Left lung (tissue), 10 donors: Measurements from ENCODE around the gene SLC27A3. TPM values are rescaled to one million over a fixed set of nuclear protein-coding genes. Genes with fewer than 3 reads are reported as not detected.

ENCODE experiments used
- ATAC-seq: fragments of 200-7000 bp; cut with Tn5 transposase; one replicate; pipeline ENCODE4 v1.9.1; 2020; ENCODE audit warnings: moderate library complexity
- DNase-seq, 4 donors: peaks; one replicate each; pipeline ENCODE4 v3.0.0-alpha.2; 2013 to 2020
- H3K27ac ChIP-seq, 2 donors: fragments of 200-600 bp; sonication (generic) in 1 of 2; one replicate each; pipeline versions ENCODE4 v1.5.0 to v1.8.0; 2020 to 2021
- H3K27me3 ChIP-seq, 2 donors: fragments of 200-600 bp; sonication (generic) in 1 of 2; one replicate each; pipeline versions ENCODE4 v1.5.0 to v1.8.0; 2020 to 2021
- H3K36me3 ChIP-seq, 2 donors: fragments of 200-600 bp; sonication (generic) in 1 of 2; one replicate each; pipeline versions ENCODE4 v1.5.0 to v1.8.0; 2020 to 2021
- H3K4me1 ChIP-seq, 2 donors: fragments of 200-600 bp; one replicate each; pipeline ENCODE4 v1.8.0; 2021
- H3K4me3 ChIP-seq, 2 donors: fragments of 200-600 bp; sonication (generic) in 1 of 2; one replicate each; pipeline versions ENCODE4 v1.5.0 to v1.8.0; 2020 to 2021; ENCODE audit warnings: mild to moderate bottlenecking in 1 of 2
- H3K9me3 ChIP-seq, 2 donors: fragments of 200-600 bp; sonication (generic) in 1 of 2; one replicate each; pipeline versions ENCODE4 v1.5.0 to v1.8.0; 2020 to 2021
- CTCF ChIP-seq, 2 donors: fragments of 200-600 bp; sonication (generic) in 1 of 2; IDR thresholded peaks; one replicate each; pipeline versions ENCODE4 v1.5.0 to v1.8.0; 2021; ENCODE audit warnings: antibody characterized with exemption in 2 of 2
- intact Hi-C, 2 donors: fragments of 100-400 bp; cut with DNase I; formaldehyde crosslinking; loops; one replicate each; pipeline versions ENCODE4 v1.11.2 to v1.14.2; 2022
- polyA plus RNA-seq, 6 donors: library from polyadenylated mRNA; unstranded; fragments of 120-200 nt; gene quantifications; one replicate each; pipeline ENCODE4 v1.2.1, GENCODE V29; 2013; ENCODE audit not compliant: insufficient read length in 6 of 6
- total RNA-seq, 2 donors: library from RNA; stranded (reverse); fragmentation: NEBNext Ultra II Directional; extraction: Animal tissue kit (Norgen Biotek cat#: 25700); gene quantifications; one replicate each; pipeline ENCODE4 v1.2.1, GENCODE V29; 2021
- donor health status: DM: no; HTN: yes; CAD: no.
- donor health status: DM: no; HTN: no; CAD: no.

The SLC27A3 gene
- total and polyA plus RNA-seq, 8 donors: 32.4 to 68.6 (median 44.0) TPM

- peaks cover 0 to 84% of the 10 kb centered on the region in 2 donors for H3K36me3 ChIP-seq
- H3K4me3 ChIP-seq: no peak overlapping the region
- intact Hi-C loops: loop anchor here in 1 of 2 donors (10.0 kb wide), 1 partner anchor 68 kb away; the partner anchor contains the start of genes ILF2 and NPR1
- no peaks in the 10 kb centered on the region for H3K9me3 ChIP-seq
- peak overlapping the region; percentile 20 to 26 for H3K27ac ChIP-seq
- no peak for TF ChIP-seq CTCF (IDR thresholded peaks at IDR 0.05)
- peak; percentile 79 for ATAC-seq
- no peaks in the 10 kb centered on the region for H3K27me3 ChIP-seq
- peaks cover 4 to 15% of the 10 kb centered on the region in 2 donors for H3K4me1 ChIP-seq
- DNase-seq: no peak
Measured at GRCh38 chr1:153742411-153743142, 32.6 kb upstream of the SLC27A3 start.

- H3K4me1 ChIP-seq: peaks cover 10 to 38% of the 10 kb centered on the region in 2 donors
- H3K27ac ChIP-seq: no peak overlapping the region
- no peak for ATAC-seq
- H3K4me3 ChIP-seq: no peak overlapping the region
- no peaks in the 10 kb centered on the region for H3K27me3 ChIP-seq
- no peaks in the 10 kb centered on the region for H3K9me3 ChIP-seq
- no peak for DNase-seq
- intact Hi-C loops: loop anchor here in 1 of 2 donors (10.0 kb wide), 1 partner anchor 71 kb away; the partner anchor contains the start of genes ILF2 and NPR1
- peaks cover 0 to 73% of the 10 kb centered on the region in 2 donors for H3K36me3 ChIP-seq
- TF ChIP-seq CTCF (IDR thresholded peaks at IDR 0.05): no peak
Measured at GRCh38 chr1:153745417-153745816, 29.8 kb upstream of the SLC27A3 start.

GRCh38 chr1:153746174-153746573 lies 29.0 kb upstream of the SLC27A3 start:
- H3K27me3 ChIP-seq: no peaks in the 10 kb centered on the region
- ATAC-seq: no peak
- no peak overlapping the region for H3K4me3 ChIP-seq
- no peak for DNase-seq
- no peak for TF ChIP-seq CTCF (IDR thresholded peaks at IDR 0.05)
- peaks cover 14 to 43% of the 10 kb centered on the region in 2 donors for H3K4me1 ChIP-seq
- peaks cover 0 to 69% of the 10 kb centered on the region in 2 donors for H3K36me3 ChIP-seq
- H3K9me3 ChIP-seq: no peaks in the 10 kb centered on the region
- no peak overlapping the region for H3K27ac ChIP-seq
- intact Hi-C loops: loop anchor here in 1 of 2 donors (10.0 kb wide), 1 partner anchor 71 kb away; the partner anchor contains the start of genes ILF2 and NPR1

- no peak for ATAC-seq
- H3K27ac ChIP-seq: no peak overlapping the region
Measured at GRCh38 chr1:153748903-153749302, 26.3 kb upstream of the SLC27A3 start.

More at GRCh38 chr1:153748903-153749302, 26.3 kb upstream of the SLC27A3 start:
- intact Hi-C loops: loop anchor here in 1 of 2 donors (10.0 kb wide), 1 partner anchor 74 kb away; the partner anchor contains the start of genes ILF2 and NPR1
- peaks cover 28 to 45% of the 10 kb centered on the region in 2 donors for H3K4me1 ChIP-seq
- no peaks in the 10 kb centered on the region for H3K9me3 ChIP-seq
- TF ChIP-seq CTCF (IDR thresholded peaks at IDR 0.05): no peak
- DNase-seq: no peak
- peaks cover 0 to 80% of the 10 kb centered on the region in 2 donors for H3K36me3 ChIP-seq
- no peaks in the 10 kb centered on the region for H3K27me3 ChIP-seq
- no peak overlapping the region for H3K4me3 ChIP-seq
